Stimulated activated CD8-positive, alpha-beta memory T cell treated with anti-CD3 and anti-CD28 coated beads, Interleukin-7, amount 100 ng/mL, for 24 hours (primary cell): ENCODE results near the gene PBX3.

Experiments
- DNase-seq: peaks from one replicate; pipeline ENCODE4 v3.0.0-alpha.2; 2020; ENCODE audit warnings: low read depth

Gene PBX3

DNA sequence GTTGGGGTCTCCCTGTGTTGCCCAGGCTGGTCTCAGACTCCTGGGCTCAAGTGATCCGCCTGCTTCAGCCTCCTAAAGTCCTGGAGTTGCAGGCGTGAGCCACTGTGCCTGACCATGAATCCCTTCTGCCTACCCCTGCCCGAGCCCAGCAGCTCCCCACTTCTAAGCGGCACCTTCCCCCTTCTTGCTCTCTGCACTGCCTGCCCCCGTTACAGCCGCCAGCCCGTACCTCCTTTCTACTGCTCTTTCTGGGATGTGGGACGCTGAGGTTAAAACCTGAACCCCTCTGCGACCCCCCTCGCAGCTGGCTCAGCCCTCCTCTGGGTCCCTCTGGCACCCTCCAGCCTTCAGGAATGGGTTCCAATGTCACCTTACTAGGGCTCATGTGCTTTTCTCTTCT lies 249.6 kb downstream of the PBX3 start:
- no peak for DNase-seq

DNA sequence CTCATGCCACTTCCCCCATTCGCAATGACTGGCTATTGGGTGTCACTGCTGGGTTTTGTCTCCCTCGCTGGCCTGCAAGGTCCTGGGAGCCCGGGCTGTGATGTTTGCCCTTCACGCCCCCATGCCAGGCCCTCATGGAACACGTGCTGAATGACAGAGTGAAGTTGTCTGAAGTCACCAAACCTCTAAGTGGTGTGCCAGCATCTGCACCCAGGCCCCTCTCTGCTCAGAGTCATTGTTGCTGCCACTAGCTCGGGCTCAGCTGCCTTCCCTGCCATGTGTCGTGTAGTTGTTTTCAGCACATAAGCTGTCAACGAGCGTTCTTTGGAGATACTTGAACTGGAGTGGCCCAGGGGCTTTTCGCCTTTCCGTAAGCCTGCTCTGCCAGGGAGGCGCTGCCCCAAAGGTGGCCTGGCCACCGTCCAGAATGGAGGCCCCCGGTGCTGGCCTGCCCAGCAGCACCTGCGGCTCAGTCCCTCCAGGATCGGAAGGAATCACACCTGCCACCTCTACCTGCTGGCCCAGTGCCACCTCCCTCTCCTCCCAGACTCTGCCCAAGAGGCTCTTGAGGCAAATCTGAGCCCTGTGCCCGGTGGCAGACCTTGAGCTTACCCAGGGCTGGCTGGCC lies 250.1 kb downstream of the PBX3 start:
- no peak for DNase-seq

DNA sequence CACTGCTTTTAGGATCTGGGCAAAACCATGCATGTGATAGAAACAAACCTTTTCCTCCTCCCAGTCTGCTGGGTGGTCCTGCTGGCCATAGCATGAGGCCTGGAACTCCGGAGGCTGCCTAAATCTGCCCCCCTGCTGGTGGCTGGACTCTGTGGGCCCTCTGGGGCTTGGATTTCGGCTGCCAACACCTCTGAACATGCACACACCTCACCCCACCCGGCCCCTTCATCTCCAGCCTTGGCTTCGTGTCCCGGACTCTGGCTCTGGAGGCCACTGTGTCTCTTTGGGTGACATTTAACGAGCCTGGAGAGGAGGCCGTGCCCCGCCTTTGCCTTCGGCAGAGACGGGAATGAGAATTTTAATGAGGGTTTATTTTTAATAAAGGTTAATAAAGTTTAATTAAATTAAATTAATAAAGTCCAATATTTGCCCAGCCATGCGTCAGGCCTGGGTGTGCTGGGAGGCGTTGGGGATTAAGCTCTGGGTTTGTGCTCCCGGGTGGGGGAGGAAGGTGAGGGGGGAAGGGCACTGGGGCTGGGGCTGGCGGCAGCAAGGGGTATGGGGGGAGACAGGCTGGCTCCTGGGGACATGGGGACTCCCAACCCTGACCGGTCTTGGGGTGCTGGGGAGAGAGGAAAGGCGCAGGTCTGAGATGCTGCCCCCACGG lies 251.8 kb downstream of the PBX3 start:
- no peak for DNase-seq

DNA sequence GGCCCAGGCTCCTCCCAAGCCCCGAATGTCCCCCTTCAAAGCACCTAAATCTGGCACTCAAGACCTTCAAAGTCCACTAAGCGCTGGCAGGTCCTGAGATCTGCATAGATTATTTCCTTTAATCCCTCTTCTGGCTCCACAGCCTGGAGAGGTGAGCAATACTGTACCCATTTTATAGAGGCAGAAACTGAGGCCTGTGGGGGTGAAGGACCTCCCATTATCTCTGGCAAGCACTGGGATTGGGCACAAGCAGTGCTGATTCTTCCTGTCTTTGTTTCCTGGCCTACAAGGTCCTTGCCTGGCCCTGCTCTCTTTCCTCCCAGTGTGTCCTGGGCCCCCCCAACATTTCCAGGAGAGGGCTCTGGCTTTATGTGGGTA lies 252.3 kb downstream of the PBX3 start:
- no peak for DNase-seq

DNA sequence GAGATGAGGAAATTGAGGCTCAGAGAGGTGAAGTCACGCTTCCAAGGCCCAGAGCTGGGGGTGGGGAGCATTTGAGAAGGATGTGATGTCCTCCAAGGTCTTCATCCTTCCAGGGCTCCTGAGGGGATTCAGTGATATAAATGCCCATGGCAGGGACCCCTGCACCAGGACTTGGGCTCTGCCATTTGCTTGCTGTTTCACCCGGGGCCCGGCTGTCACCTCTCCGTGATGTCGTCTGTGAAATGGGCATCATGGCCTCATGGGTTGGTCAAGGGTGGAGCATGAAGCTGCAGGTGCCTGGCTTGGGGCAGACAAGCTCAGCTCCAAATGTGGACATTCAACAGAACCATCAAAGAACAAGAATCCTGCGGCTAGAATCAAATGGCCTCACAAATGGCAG lies 253.1 kb downstream of the PBX3 start:
- DNase-seq = no peak

DNA sequence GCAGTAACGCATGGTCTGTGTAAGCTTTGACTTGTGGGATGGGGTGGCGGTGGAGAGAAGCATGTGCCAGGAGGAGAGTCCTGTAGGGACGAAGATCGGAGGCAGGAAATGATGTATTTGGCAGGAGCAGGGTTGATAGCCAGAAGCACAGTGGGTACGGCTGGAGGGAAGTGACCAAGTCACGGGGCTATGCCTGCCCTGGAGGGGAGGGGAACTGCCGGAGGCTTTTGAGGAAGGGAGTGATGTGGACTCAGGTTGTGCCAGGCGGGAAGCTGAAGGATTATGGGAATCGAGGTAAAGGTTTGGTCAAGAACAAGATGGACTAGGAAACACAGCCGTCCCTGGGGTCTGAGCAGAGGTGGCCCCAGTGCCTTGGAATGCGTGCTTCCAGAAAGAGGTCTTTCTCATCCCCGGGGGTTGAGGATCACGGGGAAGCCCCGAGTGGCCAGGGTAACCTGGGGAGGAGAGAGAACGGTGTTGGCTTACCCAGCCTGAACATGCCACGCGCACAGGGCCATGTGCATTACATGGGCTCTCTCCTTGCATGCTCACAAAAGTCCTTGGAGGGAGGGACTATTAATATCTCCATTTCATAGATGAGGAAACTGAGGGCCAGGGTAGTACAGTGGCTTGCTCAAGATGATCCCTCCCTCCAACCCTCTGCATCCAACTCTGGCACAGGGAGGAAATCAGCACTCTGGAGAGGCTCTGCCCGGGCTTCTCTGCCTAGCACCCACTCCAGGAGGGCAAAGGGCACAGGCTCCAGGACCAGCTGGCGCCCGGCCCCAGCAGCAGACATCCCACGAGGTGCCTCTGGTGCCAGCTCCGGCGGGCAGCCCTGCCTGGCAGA lies 253.8 kb downstream of the PBX3 start:
- DNase-seq = no peak

DNA sequence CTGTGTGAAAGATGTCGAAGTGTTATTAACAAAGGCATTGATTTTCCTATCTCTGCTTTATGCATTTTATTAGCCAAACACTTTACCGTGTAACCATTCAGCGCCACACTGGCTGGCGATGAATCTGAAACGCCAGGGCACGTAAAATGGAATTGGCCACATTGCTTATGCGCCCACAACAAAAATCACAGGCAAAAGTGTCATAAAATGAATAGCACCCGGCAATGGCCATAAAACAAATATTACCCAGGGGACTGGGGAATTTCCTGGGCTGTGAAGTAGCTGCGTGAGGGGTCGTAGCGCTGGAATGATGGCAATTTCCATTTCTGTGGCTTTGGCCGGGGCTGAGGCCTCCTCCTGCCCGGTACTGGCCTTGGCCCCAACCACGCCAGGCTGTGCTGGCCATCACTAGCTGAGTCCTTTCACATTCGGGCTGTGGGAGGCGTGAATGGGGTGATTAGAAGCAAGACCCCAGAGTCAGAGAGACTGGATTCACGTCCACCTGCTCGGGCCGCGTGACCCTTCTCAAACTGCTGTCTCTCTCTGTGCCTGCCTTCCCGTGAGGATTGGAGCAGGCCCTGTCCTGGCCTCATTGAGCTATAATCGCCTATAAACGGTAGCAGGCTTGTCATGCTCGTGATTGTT lies 254.5 kb downstream of the PBX3 start:
- DNase-seq = no peak

DNA sequence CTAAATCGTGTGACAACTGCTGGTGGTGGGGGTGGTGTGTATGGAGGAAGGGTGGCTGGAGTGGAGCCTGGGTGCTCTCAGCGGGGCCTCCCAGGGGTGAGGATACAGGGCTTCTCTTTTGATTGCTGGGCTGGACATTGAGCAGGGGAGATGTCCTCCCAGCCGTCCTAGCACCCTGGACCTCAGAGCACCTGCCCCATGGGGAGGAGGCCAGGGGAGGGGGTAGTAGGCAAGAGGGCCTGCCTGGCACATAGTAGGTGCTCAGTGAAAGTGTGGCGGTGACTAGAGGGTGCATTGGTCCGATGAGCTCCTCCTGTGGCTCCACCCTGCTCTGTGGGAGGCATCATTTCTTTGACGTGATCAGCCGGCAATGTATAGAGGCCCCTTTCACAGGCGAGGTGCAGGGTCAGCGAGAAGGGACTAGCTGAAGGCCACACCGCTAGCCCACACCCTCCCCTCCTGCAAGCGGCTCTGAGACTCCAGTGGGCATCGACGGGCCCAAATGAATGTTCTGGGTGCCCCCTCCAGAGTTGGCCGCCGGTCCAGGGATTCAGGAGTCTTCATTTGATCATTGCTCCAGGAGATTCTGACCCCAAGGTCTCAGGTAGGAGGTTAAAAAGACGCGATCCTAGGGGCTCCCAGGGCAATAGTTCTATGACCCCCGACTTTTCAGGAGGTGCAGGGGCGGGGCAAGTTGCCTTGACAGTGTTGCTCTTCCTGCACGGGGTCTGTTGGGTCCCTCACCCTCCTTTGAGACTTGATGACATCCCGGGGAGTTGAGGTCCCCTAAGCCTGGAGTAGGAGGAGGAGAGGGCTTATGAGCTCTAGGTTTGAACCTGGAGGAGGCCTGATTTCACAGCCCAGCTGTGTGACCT lies 255.5 kb downstream of the PBX3 start:
- no peak for DNase-seq

DNA sequence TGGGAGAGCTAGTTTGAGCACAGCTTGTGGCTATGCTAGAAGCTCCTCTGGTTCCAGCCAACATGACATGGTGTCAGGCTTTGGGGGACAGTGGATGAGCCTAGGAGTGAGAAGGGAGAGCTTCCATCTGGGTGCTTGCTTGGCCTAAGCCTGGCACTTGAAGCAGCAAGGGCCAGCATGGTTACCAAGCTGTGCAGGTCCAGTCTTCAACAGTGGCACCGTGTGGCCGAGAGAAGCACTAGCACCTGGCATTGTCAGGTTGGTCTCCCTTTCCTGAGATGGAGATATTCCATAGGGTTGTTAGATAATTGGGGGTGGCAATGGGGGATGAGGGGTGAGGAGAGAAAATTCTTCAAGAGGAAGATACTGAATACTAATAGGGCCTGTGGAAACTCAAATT lies 261.9 kb downstream of the PBX3 start:
- DNase-seq = no peak

DNA sequence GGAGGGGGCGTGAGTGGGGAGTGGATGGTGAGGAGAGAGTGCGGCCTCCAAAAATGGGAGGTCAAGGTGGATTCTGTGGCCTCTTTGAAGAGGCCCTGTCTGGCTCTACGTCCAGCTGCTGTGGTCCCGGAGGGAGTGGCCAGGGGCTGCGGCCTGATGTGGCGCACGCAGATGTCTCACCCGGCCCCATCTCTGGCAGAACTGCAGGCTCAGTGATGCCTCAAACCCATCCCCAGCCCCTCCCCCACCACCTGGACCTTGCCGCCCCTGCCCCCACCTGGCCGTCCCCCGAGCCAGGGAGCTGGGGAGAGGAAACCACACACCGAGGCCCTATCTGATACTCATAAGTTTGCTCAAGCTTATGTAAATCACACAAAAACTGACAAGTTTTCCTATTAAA lies 267.6 kb downstream of the PBX3 start:
- no peak for DNase-seq

DNA sequence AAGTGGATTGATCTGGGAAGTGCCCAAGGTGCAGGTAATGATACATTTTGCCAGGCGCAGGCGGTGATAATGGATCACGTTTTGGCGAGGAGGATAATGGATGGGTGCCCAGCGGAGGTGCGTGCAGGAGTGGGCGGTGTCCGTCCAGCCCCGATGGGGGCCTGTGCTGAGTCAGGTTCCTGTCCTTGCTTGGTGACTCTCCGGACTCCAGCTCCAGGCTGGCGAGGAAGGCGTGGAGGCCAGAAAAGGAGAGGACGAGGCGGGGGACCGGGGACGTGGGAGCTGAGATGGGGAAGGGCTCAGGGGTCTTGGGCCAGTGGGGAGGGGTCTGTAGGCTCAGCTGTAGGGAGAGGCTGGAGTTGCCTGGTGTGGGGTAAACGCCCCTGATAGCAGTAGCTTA lies 268.3 kb downstream of the PBX3 start:
- DNase-seq = no peak

DNA sequence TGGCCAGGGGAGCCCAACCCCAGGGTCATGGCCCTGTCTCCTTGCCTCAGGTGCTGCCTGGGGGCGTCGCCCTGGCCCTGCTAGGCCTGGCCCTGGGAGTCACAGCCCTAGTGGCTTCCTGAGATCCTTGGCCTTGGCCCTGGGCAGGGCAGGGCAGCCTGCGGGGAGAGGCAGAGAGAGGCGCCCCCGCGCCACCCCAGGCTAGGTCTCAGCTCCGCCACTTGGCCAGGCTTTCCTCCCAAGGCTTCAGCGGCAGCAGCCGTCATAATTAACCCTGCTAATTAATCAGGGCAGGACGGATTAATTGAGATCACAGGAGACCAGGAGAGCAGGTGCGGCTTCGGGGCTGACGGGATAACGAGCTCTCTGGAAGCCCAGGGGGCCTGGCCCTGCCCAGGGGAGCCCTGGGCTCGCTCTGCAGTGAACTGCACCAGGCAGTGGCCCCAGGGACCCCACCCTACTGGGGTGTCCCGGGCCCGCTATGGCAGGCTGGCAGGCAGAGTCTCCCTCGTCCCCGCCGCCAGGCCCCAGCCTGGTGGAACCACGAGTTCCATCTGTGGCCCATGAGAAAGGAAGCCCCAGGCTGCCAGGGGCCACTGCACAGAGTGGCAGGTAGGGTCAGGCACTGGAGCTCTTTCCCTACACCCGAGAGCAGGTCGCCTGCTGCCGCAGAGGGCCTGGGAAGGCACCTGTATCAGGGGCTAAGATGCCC lies 269.6 kb downstream of the PBX3 start:
- no peak for DNase-seq
